BJ (cell line): ENCODE results near the gene ARHGAP9. TPM values are rescaled to one million over a fixed set of nuclear protein-coding genes. Genes with fewer than 3 reads are reported as not detected.

ENCODE experiments used
- CTCF ChIA-PET: fragments of 350-600 bp; formaldehyde crosslinking; extraction: SDS; loops from one replicate; lab custom pipeline; 2021; ENCODE audit warnings: antibody characterized with exemption, inconsistent platforms; lab: Yijun Ruan, JAX
- POLR2A ChIA-PET: fragments of 300-600 bp; sonication (Branson Sonifier 250); formaldehyde crosslinking; extraction: SDS; loops from one replicate; lab custom pipeline; 2021; ENCODE audit warnings: antibody characterized with exemption; lab: Charles Lee
- DNase-seq: peaks from one replicate; pipeline ENCODE4 v3.0.0-alpha.2; 2011; ENCODE audit warnings: low read depth
- H3K27me3 ChIP-seq: 2 replicates; pipeline ENCODE4 v1.6.0; 2011; ENCODE audit warnings: low read length; ENCODE audit not compliant: control insufficient read depth, insufficient read depth
- H3K36me3 ChIP-seq: 2 replicates; pipeline ENCODE4 v1.5.1; 2011; ENCODE audit warnings: low read length; ENCODE audit not compliant: control insufficient read depth, insufficient read depth
- H3K4me3 ChIP-seq: 2 replicates; pipeline ENCODE4 v1.5.1; 2011; ENCODE audit warnings: low read depth, mild to moderate bottlenecking, control low read depth, low read length
- polyA plus RNA-seq: library from polyadenylated mRNA; depleted of rRNA; stranded (reverse); fragments of >200 nt; gene quantifications from 2 replicates; pipeline ENCODE4 v1.2.3, GENCODE V29; 2011
- TF ChIP-seq, protein P1 (sequence below): IDR thresholded peaks from 2 replicates; pipeline ENCODE4 v1.5.1; 2011; ENCODE audit warnings: low read depth, mild to moderate bottlenecking, control low read depth, inconsistent platforms, low read length, moderate library complexity; ENCODE audit not compliant: insufficient read depth

The ARHGAP9 gene
- polyA plus RNA-seq, 1 experiment: 1.0 TPM

DNA sequence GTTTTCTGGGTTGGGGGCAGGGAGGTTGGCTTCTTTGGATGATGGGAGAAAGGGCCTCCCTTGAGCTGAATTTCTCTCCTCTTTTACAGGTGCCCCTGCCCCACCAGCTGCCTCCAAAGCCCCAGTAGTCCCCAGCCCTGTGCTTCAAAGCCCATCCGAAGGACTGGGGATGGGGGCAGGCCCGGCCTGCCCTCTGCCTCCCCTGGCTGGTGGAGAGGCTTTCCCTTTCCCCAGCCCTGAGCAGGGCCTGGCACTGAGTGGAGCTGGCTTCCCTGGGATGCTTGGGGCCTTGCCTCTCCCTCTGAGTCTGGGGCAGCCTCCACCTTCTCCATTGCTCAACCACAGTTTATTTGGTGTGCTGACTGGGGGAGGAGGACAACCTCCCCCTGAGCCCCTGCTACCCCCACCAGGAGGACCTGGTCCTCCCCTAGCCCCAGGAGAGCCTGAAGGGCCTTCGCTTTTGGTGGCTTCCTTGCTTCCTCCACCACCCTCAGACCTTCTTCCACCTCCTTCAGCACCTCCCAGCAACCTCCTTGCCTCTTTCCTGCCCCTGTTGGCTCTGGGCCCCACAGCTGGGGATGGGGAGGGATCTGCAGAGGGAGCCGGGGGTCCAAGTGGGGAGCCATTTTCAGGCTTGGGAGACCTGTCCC is 46.9 kb upstream of the ARHGAP9 start:
- H3K27me3 ChIP-seq: no peaks in the 10 kb centered on the region
- TF ChIP-seq, protein P1, sequence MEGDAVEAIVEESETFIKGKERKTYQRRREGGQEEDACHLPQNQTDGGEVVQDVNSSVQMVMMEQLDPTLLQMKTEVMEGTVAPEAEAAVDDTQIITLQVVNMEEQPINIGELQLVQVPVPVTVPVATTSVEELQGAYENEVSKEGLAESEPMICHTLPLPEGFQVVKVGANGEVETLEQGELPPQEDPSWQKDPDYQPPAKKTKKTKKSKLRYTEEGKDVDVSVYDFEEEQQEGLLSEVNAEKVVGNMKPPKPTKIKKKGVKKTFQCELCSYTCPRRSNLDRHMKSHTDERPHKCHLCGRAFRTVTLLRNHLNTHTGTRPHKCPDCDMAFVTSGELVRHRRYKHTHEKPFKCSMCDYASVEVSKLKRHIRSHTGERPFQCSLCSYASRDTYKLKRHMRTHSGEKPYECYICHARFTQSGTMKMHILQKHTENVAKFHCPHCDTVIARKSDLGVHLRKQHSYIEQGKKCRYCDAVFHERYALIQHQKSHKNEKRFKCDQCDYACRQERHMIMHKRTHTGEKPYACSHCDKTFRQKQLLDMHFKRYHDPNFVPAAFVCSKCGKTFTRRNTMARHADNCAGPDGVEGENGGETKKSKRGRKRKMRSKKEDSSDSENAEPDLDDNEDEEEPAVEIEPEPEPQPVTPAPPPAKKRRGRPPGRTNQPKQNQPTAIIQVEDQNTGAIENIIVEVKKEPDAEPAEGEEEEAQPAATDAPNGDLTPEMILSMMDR: no peak
- CTCF ChIA-PET: no interaction called here
- POLR2A ChIA-PET: no interaction called here
- no peak for DNase-seq
- no peak overlapping the region for H3K4me3 ChIP-seq
- H3K36me3 ChIP-seq: peaks cover 36% of the 10 kb centered on the region

DNA sequence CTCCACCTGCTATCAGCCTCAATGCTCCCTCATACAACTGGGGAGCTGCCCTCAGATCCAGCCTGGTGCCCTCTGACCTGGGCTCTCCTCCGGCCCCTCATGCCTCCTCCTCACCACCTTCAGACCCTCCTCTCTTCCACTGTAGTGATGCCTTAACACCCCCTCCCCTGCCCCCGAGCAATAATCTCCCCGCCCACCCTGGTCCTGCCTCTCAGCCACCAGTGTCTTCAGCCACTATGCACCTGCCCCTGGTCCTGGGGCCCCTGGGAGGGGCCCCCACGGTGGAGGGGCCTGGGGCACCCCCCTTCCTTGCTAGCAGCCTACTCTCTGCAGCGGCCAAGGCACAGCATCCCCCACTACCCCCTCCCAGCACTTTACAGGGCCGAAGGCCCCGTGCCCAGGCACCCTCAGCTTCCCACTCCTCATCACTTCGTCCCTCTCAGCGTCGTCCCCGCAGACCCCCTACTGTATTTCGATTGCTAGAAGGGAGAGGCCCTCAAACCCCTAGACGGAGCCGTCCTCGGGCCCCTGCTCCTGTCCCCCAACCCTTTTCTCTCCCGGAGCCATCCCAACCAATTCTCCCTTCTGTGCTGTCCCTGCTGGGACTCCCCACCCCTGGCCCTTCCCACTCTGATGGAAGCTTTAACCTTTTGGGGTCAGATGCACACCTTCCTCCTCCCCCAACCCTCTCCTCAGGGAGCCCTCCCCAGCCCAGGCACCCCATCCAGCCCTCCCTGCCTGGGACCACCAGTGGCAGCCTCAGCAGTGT is 46.1 kb upstream of the ARHGAP9 start:
- CTCF ChIA-PET: no interaction called here

DNA sequence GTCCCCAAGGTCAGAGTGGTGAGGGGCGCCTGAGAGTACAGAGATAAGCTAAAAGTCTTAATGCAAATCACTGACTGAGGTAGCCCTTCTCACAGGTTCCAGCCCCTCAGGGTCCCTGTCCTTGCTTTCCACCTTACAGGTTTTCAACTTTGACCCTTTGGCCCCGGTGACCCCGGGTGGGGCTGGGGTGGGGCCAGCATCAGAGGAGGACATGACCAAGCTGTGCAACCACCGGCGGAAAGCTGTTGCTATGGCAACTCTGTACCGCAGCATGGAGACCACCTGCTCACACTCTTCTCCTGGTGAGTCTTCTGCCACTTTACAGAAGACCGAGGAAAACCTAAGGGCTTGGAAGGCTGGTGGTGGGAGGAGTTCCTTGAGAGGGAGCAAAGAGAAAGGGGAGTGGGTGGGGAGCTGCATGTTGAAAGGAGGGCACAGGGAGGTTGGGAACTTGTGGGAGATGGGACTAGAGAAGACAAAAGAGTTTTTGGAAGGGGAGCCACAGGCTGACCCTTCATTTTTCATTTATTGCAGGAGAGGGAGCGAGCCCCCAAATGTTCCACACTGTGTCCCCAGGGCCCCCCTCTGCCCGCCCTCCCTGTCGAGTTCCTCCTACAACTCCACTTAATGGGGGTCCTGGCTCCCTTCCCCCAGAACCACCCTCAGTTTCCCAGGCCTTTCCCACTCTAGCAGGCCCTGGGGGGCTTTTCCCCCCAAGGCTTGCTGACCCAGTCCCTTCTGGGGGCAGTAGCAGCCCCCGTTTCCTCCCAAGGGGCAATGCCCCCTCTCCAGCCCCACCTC is 45.3 kb upstream of the ARHGAP9 start:
- Histone ChIP-seq H3K4me3 (no peak overlapping the region), H3K36me3 (peaks cover 32% of the 10 kb centered on the region), H3K27me3 (no peaks in the 10 kb centered on the region)
- DNase-seq: no peak
- ChIA-PET CTCF (interaction anchor here (1.3 kb wide), 1 partner anchor 22 kb away, joined by 3 read pairs; the partner anchor contains the start of gene DCTN2), POLR2A (no interaction called here)
- TF ChIP-seq, protein P1: no peak

More for the DNA sequence above, 46.1 kb upstream of the ARHGAP9 start:
- POLR2A ChIA-PET: no interaction called here
- Histone ChIP-seq H3K4me3 (no peak overlapping the region), H3K36me3 (peaks cover 36% of the 10 kb centered on the region), H3K27me3 (no peaks in the 10 kb centered on the region)
- no peak for DNase-seq
- TF ChIP-seq, protein P1: no peak

DNA sequence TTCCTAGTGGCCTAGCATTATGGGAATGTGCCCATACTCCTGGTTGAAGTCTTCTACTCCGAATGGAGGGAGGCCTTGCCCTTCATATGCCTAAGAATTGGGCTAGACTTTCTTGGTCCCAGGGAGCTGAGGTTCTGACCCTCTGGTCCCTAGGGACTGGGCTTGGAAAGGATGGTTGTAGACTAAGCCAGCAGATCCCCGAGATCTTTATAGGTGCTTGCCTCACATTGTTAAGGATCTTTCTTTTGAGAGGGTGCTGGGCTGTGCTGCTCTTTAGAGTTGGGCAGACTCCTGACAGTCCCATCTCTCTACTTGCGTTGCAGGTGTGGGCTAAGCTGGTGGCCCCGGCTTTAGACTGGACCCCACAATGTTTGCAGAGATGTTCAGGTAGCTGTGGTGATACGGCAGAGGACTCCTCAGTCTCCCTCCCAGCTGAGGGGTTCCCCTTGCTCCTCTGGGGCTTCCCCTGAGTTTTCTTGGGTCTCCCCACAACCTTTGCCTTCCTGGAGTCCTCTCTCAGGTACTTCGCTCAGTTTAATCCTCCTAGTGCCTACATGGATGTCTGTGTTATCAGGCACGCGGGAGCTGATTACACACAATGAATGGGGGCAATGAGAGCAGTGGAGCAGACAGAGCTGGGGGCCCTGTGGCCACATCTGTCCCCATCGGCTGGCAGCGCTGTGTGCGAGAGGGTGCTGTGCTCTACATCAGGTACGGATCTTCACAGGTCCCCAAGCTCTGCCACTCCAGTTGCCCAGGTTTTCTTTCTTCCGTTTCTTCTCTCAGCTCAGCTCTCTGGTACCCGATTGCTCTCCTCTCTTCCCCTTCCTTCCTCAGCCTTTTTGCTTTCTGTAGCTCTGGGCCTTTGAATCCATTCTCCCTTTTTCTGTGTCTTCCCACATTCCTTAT is 44.3 kb upstream of the ARHGAP9 start:
- POLR2A ChIA-PET: interaction anchor here (0.7 kb wide), 1 partner anchor 11 kb away, joined by 3 read pairs; no protein-coding TSS in a partner anchor
- DNase-seq: no peak
- CTCF ChIA-PET: interaction anchor here (1.3 to 1.6 kb wide), 3 partner anchors 23 to 65 kb away, joined by 3 to 10 read pairs (median 3); partner anchors contain the start of genes DCTN2 and GLI1
- Histone ChIP-seq H3K27me3 (no peaks in the 10 kb centered on the region), H3K36me3 (peaks cover 28% of the 10 kb centered on the region), H3K4me3 (peak overlapping the region; percentile 77)
- TF ChIP-seq, protein P1: no peak
